B cell (primary cell): ENCODE results near the gene CDKAL1. TPM values are rescaled to one million over a fixed set of nuclear protein-coding genes. Genes with fewer than 3 reads are reported as not detected.

Experiments
- ATAC-seq: fragments of 200-7000 bp; cut with Tn5 transposase; one replicate; pipeline ENCODE4 v1.10.0; 2021; ENCODE audit warnings: low read depth, mild to moderate bottlenecking, moderate number of reproducible peaks, moderate library complexity
- CTCF ChIA-PET: fragments of 350-600 bp; sonication (Branson Sonifier 250); formaldehyde crosslinking; loops from one replicate; lab custom pipeline; 2021; ENCODE audit warnings: antibody characterized with exemption, inconsistent platforms; lab: Charles Lee
- POLR2A ChIA-PET: fragments of 350-600 bp; sonication (Branson Sonifier 250); formaldehyde crosslinking; loops from one replicate; lab custom pipeline; 2021; ENCODE audit warnings: antibody characterized with exemption; lab: Charles Lee
- DNase-seq: peaks from one replicate; pipeline ENCODE4 v3.0.0; 2013
- H2AFZ ChIP-seq: 2 replicates; pipeline ENCODE4 v1.6.1; 2012; ENCODE audit warnings: mild to moderate bottlenecking, low read depth, low read length; ENCODE audit not compliant: insufficient read depth, poor library complexity, severe bottlenecking
- H3K27ac ChIP-seq, 2 donors: 1 replicate in 1 of 2; 2 replicates in 1 of 2; pipeline ENCODE4 v1.5.1; 2012 to 2013; ENCODE audit warnings: low read length in 2 of 2, mild to moderate bottlenecking in 2 of 2, moderate library complexity in 1 of 2
- H3K27me3 ChIP-seq, 4 experiments: fragments of 200-600 bp in 1 of 4; sonication (generic) in 1 of 4; replicated peaks in 1 of 4; 1 replicate in 2 of 4; 2 replicates in 2 of 4; pipeline versions ENCODE4 v1.6.1 to v1.7.0; 2013 to 2016; ENCODE audit warnings: low read length in 3 of 4, mild to moderate bottlenecking in 2 of 4, mixed read lengths in 1 of 4, moderate library complexity in 1 of 4; ENCODE audit not compliant: insufficient read depth in 4 of 4, control insufficient read depth in 3 of 4; ENCODE audit errors: control extremely low read depth in 1 of 4
- H3K36me3 ChIP-seq, 2 experiments: replicated peaks in 1 of 2; 1 replicate in 1 of 2; 2 replicates in 1 of 2; pipeline versions ENCODE4 v1.6.1 to v1.7.1; 2013; ENCODE audit warnings: low read length in 1 of 2; ENCODE audit not compliant: insufficient read depth in 2 of 2, control insufficient read depth in 1 of 2; ENCODE audit errors: control extremely low read depth in 1 of 2, extremely low read depth in 1 of 2
- H3K4me1 ChIP-seq, 2 donors: fragments of 200-600 bp in 1 of 2; sonication (generic) in 1 of 2; 1 replicate in 1 of 2; 2 replicates in 1 of 2; pipeline versions ENCODE4 v1.5.1 to v1.6.1; 2013 to 2017; ENCODE audit warnings: low read length in 2 of 2; ENCODE audit not compliant: control insufficient read depth in 2 of 2, insufficient read depth in 2 of 2
- H3K4me2 ChIP-seq: replicated peaks from 2 replicates; pipeline ENCODE3; 2012; ENCODE audit warnings: mild to moderate bottlenecking, low read depth, low read length; ENCODE audit not compliant: poor library complexity, severe bottlenecking
- H3K4me3 ChIP-seq, 5 experiments: fragments of 200-600 bp in 1 of 5; sonication (generic) in 1 of 5; 1 replicate in 3 of 5; 2 replicates in 2 of 5; pipeline versions ENCODE4 v1.5.1 to v1.7.0; 2011 to 2016; ENCODE audit warnings: low read length in 4 of 5, mild to moderate bottlenecking in 4 of 5, low read depth in 2 of 5, control low read depth in 1 of 5, moderate library complexity in 1 of 5; ENCODE audit not compliant: insufficient read depth in 1 of 5; ENCODE audit errors: control extremely low read depth in 1 of 5, extremely low read depth in 1 of 5
- H3K79me2 ChIP-seq: fragments of 200-600 bp; sonication (generic); one replicate; pipeline ENCODE4 v1.6.0; 2016; ENCODE audit warnings: low read length; ENCODE audit not compliant: control insufficient read depth, insufficient read depth
- H3K9ac ChIP-seq: fragments of 200-600 bp; sonication (generic); 2 replicates; pipeline ENCODE4 v1.6.1; 2017; ENCODE audit warnings: mild to moderate bottlenecking, low read length, moderate library complexity
- H3K9me3 ChIP-seq, 3 donors: one replicate each; pipeline versions ENCODE4 v1.6.1 to v1.7.1; 2013; ENCODE audit warnings: low read length in 2 of 3; ENCODE audit not compliant: control insufficient read depth in 2 of 3, insufficient read depth in 1 of 3; ENCODE audit errors: control extremely low read depth in 1 of 3
- H4K20me1 ChIP-seq: 2 replicates; pipeline ENCODE4 v1.6.0; 2012; ENCODE audit warnings: mild to moderate bottlenecking, low read length; ENCODE audit not compliant: insufficient read depth, control insufficient read depth, poor library complexity, severe bottlenecking
- H3K27ac Mint-ChIP-seq: one replicate; pipeline ENCODE4 v1.8.0; 2021; ENCODE audit warnings: mixed read lengths
- H3K27me3 Mint-ChIP-seq: one replicate; pipeline ENCODE4 v1.8.0; 2021; ENCODE audit warnings: mixed read lengths
- H3K4me1 Mint-ChIP-seq: one replicate; pipeline ENCODE4 v1.8.0; 2021; ENCODE audit warnings: mixed read lengths
- H3K4me3 Mint-ChIP-seq: one replicate; pipeline ENCODE4 v1.8.0; 2021; ENCODE audit warnings: mixed read lengths
- H3K9me3 Mint-ChIP-seq: one replicate; pipeline ENCODE4 v1.8.0; 2022; ENCODE audit warnings: mixed read lengths; ENCODE audit not compliant: insufficient read depth
- CTCF ChIP-seq: fragments of 200-600 bp; IDR thresholded peaks from one replicate; pipeline ENCODE4 v1.8.0; 2022; ENCODE audit warnings: antibody characterized with exemption, mild to moderate bottlenecking
- EZH2 ChIP-seq: IDR thresholded peaks from 2 replicates; pipeline ENCODE4 v1.6.1; 2012; ENCODE audit warnings: borderline replicate concordance, low read depth, mild to moderate bottlenecking, moderate library complexity, low read length; ENCODE audit not compliant: insufficient read depth, poor library complexity, severe bottlenecking
- WGBS: methylation state at CpG from one replicate; pipeline ENCODE4 v1.1.5; 2013; ENCODE audit warnings: missing lambda C conversion rate; ENCODE audit not compliant: insufficient coverage; 5-methylcytosine and 5-hydroxymethylcytosine counted together
- intact Hi-C: fragments of 100-400 bp; cut with micrococcal nuclease; formaldehyde crosslinking; loops from one replicate; pipeline ENCODE4 v1.10.0; 2022
- polyA plus RNA-seq: library from polyadenylated mRNA; depleted of rRNA; stranded (reverse); fragments of >200 nt; gene quantifications from 2 replicates; pipeline ENCODE4 v1.2.3, GENCODE V29; 2012
- total RNA-seq, 2 donors: library from RNA; stranded (reverse); fragments of 120-200 nt in 1 of 2; gene quantifications; 1 replicate in 1 of 2; 2 replicates in 1 of 2; pipeline versions ENCODE4 v1.2.3 to v1.2.4, GENCODE V29; 2013 to 2022

The CDKAL1 gene
- total and polyA plus RNA-seq, 2 donors (not counting 1 experiment from before 2014, with no cell fraction given): 6.1 to 33.3 TPM

- DNase-seq: no peak
- Histone ChIP-seq H3K4me3 (no peak overlapping the region), H3K36me3 (no peaks in the 10 kb centered on the region), H3K4me1 (no peaks in the 10 kb centered on the region), H3K79me2 (no peaks in the 10 kb centered on the region), H3K27me3 (no peaks in the 10 kb centered on the region), H3K9ac (no peak overlapping the region), H3K27ac (no peak overlapping the region), H2AFZ (no peak overlapping the region), H3K9me3 (peaks cover 0 to 3% (median 0%) of the 10 kb centered on the region in 3 donors), H3K4me2 (no peak overlapping the region), H4K20me1 (no peaks in the 10 kb centered on the region)
- POLR2A ChIA-PET: no interaction called here
- TF ChIP-seq EZH2 (no peak), CTCF (no peak)
- H3K4me3 Mint-ChIP-seq: no peak overlapping the region
- intact Hi-C loops: no loop called here
- CTCF ChIA-PET: no interaction called here
- no peak for ATAC-seq
- H3K27me3 Mint-ChIP-seq: no peaks in the 10 kb centered on the region
- no CpG with 5 or more reads among the region's 2 CpGs for WGBS
- H3K9me3 Mint-ChIP-seq: no peaks in the 10 kb centered on the region
- no peak overlapping the region for H3K27ac Mint-ChIP-seq
- no peaks in the 10 kb centered on the region for H3K4me1 Mint-ChIP-seq
Observed at GRCh38 chr6:20837189-20837588, 302.9 kb downstream of the CDKAL1 start.

- intact Hi-C loops: no loop called here
- Histone ChIP-seq H3K9ac (no peak overlapping the region), H3K27me3 (no peaks in the 10 kb centered on the region), H3K36me3 (no peaks in the 10 kb centered on the region), H4K20me1 (no peaks in the 10 kb centered on the region), H3K9me3 (peaks cover 0 to 3% (median 0%) of the 10 kb centered on the region in 3 donors), H3K79me2 (no peaks in the 10 kb centered on the region), H3K27ac (no peak overlapping the region), H3K4me3 (no peak overlapping the region), H2AFZ (no peak overlapping the region), H3K4me1 (no peaks in the 10 kb centered on the region), H3K4me2 (no peak overlapping the region)
- no peak overlapping the region for H3K27ac Mint-ChIP-seq
- WGBS: no CpG with 5 or more reads among the region's 3 CpGs
- ChIA-PET POLR2A (no interaction called here), CTCF (no interaction called here)
- H3K4me1 Mint-ChIP-seq: no peaks in the 10 kb centered on the region
- TF ChIP-seq EZH2 (no peak), CTCF (no peak)
- H3K27me3 Mint-ChIP-seq: no peaks in the 10 kb centered on the region
- DNase-seq (no peak), ATAC-seq (no peak)
- H3K4me3 Mint-ChIP-seq: no peak overlapping the region
- no peaks in the 10 kb centered on the region for H3K9me3 Mint-ChIP-seq
Observed at GRCh38 chr6:20838113-20838512, 303.9 kb downstream of the CDKAL1 start.
